Measurements from ENCODE around the gene NSD2.
A peak's percentile ranks its signal among the peaks of the same experiment; 100 is the strongest.
"Not testable (repeated sequence)": the region's sequence is repeated elsewhere in the genome, so short reads cannot be mapped to it uniquely, and the experiment has no call there.

Gene NSD2

GRCh38 chr4:1870578-1871443 is at the start of gene NSD2:
Gene NSD2, plus strand, starts transcription at chr4:1871393. Its CDS starts 29,262 bp downstream, at chr4:1900655.
- peak; percentile 83 for DNase-seq

- no peak for DNase-seq
Observed at GRCh38 chr4:1821679-1822567, 49.3 kb upstream of the NSD2 start.

GRCh38 chr4:1822568-1823544 is 48.3 kb upstream of the NSD2 start:
- DNase-seq = no peak

GRCh38 chr4:1823545-1823932 is 47.7 kb upstream of the NSD2 start:
- DNase-seq = no peak

- DNase-seq = no peak
Observed at GRCh38 chr4:1824746-1825145, 46.4 kb upstream of the NSD2 start.

- no peak for DNase-seq
Observed at GRCh38 chr4:1825326-1825725, 45.9 kb upstream of the NSD2 start.

- no peak for DNase-seq
Observed at GRCh38 chr4:1826531-1827350, 44.5 kb upstream of the NSD2 start.

GRCh38 chr4:1830234-1830633 is 41.0 kb upstream of the NSD2 start:
- no peak for DNase-seq

- no peak for DNase-seq
Observed at GRCh38 chr4:1830642-1831228, 40.5 kb upstream of the NSD2 start.

GRCh38 chr4:1831331-1831730 is 39.9 kb upstream of the NSD2 start:
- no peak for DNase-seq

- DNase-seq = no peak
Observed at GRCh38 chr4:1832690-1833089, 38.5 kb upstream of the NSD2 start.

- no peak for DNase-seq
Observed at GRCh38 chr4:1833307-1834046, 37.7 kb upstream of the NSD2 start.

GRCh38 chr4:1834047-1834775 is 37.0 kb upstream of the NSD2 start:
- DNase-seq = no peak

GRCh38 chr4:1835836-1836235 is 35.4 kb upstream of the NSD2 start:
- not testable (repeated sequence) for DNase-seq

- no peak for DNase-seq
Observed at GRCh38 chr4:1836650-1837049, 34.5 kb upstream of the NSD2 start.

GRCh38 chr4:1837069-1837468 is 34.1 kb upstream of the NSD2 start:
- no peak for DNase-seq

GRCh38 chr4:1839282-1839681 is 31.9 kb upstream of the NSD2 start:
- DNase-seq = no peak

GRCh38 chr4:1841201-1841886 is 29.8 kb upstream of the NSD2 start:
- no peak for DNase-seq

- DNase-seq = no peak
Observed at GRCh38 chr4:1841887-1842210, 29.3 kb upstream of the NSD2 start.
